Left lung (tissue), 10 donors: ENCODE results near the gene PRXL2A. TPM values are rescaled to one million over a fixed set of nuclear protein-coding genes. Genes with fewer than 3 reads are reported as not detected.

Experiments used
- ATAC-seq: fragments of 200-7000 bp; cut with Tn5 transposase; one replicate; pipeline ENCODE4 v1.9.1; 2020; ENCODE audit warnings: moderate library complexity
- DNase-seq, 4 donors: peaks; one replicate each; pipeline ENCODE4 v3.0.0-alpha.2; 2013 to 2020
- H3K27ac ChIP-seq, 2 donors: fragments of 200-600 bp; sonication (generic) in 1 of 2; one replicate each; pipeline versions ENCODE4 v1.5.0 to v1.8.0; 2020 to 2021
- H3K27me3 ChIP-seq, 2 donors: fragments of 200-600 bp; sonication (generic) in 1 of 2; one replicate each; pipeline versions ENCODE4 v1.5.0 to v1.8.0; 2020 to 2021
- H3K36me3 ChIP-seq, 2 donors: fragments of 200-600 bp; sonication (generic) in 1 of 2; one replicate each; pipeline versions ENCODE4 v1.5.0 to v1.8.0; 2020 to 2021
- H3K4me1 ChIP-seq, 2 donors: fragments of 200-600 bp; one replicate each; pipeline ENCODE4 v1.8.0; 2021
- H3K4me3 ChIP-seq, 2 donors: fragments of 200-600 bp; sonication (generic) in 1 of 2; one replicate each; pipeline versions ENCODE4 v1.5.0 to v1.8.0; 2020 to 2021; ENCODE audit warnings: mild to moderate bottlenecking in 1 of 2
- H3K9me3 ChIP-seq, 2 donors: fragments of 200-600 bp; sonication (generic) in 1 of 2; one replicate each; pipeline versions ENCODE4 v1.5.0 to v1.8.0; 2020 to 2021
- intact Hi-C, 2 donors: fragments of 100-400 bp; cut with DNase I; formaldehyde crosslinking; loops; one replicate each; pipeline versions ENCODE4 v1.11.2 to v1.14.2; 2022
- polyA plus RNA-seq, 6 donors: library from polyadenylated mRNA; unstranded; fragments of 120-200 nt; gene quantifications; one replicate each; pipeline ENCODE4 v1.2.1, GENCODE V29; 2013; ENCODE audit not compliant: insufficient read length in 6 of 6
- total RNA-seq, 2 donors: library from RNA; stranded (reverse); fragmentation: NEBNext Ultra II Directional; extraction: Animal tissue kit (Norgen Biotek cat#: 25700); gene quantifications; one replicate each; pipeline ENCODE4 v1.2.1, GENCODE V29; 2021
- TF ChIP-seq, protein P1 (sequence below), 2 donors: fragments of 200-600 bp; sonication (generic) in 1 of 2; IDR thresholded peaks; one replicate each; pipeline versions ENCODE4 v1.5.0 to v1.8.0; 2021; ENCODE audit warnings: antibody characterized with exemption in 2 of 2
- donor health status: DM: no; HTN: yes; CAD: no.
- donor health status: DM: no; HTN: no; CAD: no.

Gene PRXL2A
- total and polyA plus RNA-seq, 8 donors = 46.2 to 96.9 (median 90.7) TPM

DNA sequence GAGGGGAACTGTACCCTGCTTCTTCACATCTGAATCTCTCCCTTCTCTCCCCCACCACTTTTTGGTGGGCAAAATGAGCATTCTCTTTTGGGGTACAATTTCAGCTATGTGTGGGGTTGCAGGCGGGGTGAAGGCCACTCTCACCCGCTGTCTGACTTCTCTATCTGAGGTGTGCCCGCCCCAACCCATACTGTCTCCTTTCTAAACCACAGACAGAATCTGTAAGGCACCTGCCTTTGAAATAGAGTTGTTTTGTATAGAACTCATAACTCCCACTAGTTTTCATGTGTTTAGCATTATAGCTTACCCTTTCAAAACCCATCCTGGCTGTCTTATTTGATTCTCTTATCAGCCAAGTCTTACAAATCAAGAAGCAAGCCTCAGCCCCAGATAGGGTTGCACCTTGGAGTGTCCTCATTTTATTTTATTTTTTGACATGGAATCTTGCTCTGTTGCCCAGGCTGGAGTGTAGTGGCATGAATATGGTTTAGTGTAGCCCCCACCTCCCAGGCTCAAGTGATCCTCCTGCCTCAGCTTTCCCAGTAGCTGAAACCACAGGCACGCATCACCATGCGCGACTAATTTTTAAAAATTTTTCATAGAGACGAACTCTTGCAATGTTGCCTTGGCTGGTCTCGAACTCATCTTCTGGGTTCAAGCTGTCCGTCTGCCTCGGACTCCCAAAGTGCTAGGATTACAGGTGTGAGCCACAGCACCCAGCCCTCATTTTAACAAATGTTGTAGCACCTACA is 57.7 kb downstream of the PRXL2A start:
- TF ChIP-seq, protein P1, sequence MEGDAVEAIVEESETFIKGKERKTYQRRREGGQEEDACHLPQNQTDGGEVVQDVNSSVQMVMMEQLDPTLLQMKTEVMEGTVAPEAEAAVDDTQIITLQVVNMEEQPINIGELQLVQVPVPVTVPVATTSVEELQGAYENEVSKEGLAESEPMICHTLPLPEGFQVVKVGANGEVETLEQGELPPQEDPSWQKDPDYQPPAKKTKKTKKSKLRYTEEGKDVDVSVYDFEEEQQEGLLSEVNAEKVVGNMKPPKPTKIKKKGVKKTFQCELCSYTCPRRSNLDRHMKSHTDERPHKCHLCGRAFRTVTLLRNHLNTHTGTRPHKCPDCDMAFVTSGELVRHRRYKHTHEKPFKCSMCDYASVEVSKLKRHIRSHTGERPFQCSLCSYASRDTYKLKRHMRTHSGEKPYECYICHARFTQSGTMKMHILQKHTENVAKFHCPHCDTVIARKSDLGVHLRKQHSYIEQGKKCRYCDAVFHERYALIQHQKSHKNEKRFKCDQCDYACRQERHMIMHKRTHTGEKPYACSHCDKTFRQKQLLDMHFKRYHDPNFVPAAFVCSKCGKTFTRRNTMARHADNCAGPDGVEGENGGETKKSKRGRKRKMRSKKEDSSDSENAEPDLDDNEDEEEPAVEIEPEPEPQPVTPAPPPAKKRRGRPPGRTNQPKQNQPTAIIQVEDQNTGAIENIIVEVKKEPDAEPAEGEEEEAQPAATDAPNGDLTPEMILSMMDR (IDR thresholded peaks at IDR 0.05) = no peak
- DNase-seq (no peak), ATAC-seq (no peak)
- Histone ChIP-seq H3K27me3 (no peaks in the 10 kb centered on the region), H3K4me1 (peaks cover 74 to 100% of the 10 kb centered on the region in 2 donors), H3K36me3 (peaks cover 0 to 26% of the 10 kb centered on the region in 2 donors), H3K9me3 (no peaks in the 10 kb centered on the region), H3K27ac (peak overlapping the region; percentile 71 to 98), H3K4me3 (no peak overlapping the region)
- intact Hi-C loops = no loop called here

DNA sequence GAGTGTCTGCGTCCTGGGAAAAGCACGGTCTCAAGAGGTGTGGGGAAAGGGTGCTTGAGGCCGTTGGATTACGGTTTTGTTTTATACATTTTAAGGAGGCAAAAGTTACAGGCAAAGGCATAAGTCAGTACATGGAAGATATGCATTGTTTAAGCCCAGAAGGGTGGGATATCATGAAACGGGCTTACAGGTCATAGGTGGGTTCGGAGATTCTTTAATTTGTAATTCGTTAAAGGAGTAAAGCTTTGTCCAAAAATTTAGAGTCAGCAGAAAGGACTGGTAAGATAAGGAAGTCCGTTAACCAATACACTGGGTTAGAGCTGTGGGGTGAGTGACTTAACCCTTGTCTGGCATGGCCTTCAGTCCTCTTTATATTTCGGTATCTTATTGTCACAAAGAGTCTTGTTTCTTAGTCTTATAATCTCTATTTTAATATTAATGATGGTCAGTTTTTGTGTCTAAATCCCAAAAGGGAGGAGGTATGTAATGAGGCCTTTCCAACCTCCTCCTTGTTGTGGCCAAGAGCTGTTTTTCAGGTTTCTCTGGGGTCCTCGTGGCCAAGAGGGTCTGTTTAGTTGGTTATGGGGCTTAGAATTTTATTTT is 58.5 kb downstream of the PRXL2A start:
- Histone ChIP-seq H3K27me3 (no peaks in the 10 kb centered on the region), H3K4me1 (peaks cover 71 to 100% of the 10 kb centered on the region in 2 donors), H3K4me3 (no peak overlapping the region), H3K27ac (peak overlapping the region; percentile 71 to 98), H3K36me3 (peaks cover 0 to 31% of the 10 kb centered on the region in 2 donors), H3K9me3 (no peaks in the 10 kb centered on the region)
- DNase-seq (no peak), ATAC-seq (no peak)
- TF ChIP-seq, protein P1 (IDR thresholded peaks at IDR 0.05) = no peak
- intact Hi-C loops = no loop called here

DNA sequence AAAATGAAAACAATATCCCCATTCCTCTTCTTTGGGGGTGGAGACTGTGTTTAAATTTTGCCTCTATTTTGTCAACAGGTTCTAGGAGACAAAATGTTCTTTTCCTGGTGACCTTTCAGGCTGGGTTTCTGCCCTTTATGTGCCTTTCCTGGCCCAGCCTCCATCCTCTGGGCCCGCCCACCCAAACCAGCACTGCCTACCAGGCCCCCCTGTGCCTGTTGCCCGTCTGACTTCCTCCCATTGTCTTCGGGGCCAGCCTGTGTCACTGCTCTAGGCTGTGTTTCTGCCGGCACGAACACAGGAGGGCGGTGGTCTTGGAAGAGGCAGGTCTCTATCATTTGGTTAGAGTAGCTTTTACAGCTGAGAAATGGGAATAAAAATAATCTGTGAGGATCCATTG is 59.7 kb downstream of the PRXL2A start:
- TF ChIP-seq, protein P1 (IDR thresholded peaks at IDR 0.05) = peak in 1 of 2 donors; percentile 20
- no peaks in the 10 kb centered on the region for H3K9me3 ChIP-seq
- peak; percentile 46 for ATAC-seq
- H3K27ac ChIP-seq = peak overlapping the region; percentile 71 to 98
- H3K4me1 ChIP-seq = peaks cover 65 to 100% of the 10 kb centered on the region in 2 donors
- DNase-seq = peak in 3 of 4 donors; percentile 35 to 83 (median 66)
- intact Hi-C loops = no loop called here
- H3K4me3 ChIP-seq = peak overlapping the region in 1 of 2 donors; percentile 13
- H3K36me3 ChIP-seq = peaks cover 0 to 35% of the 10 kb centered on the region in 2 donors
- no peaks in the 10 kb centered on the region for H3K27me3 ChIP-seq

DNA sequence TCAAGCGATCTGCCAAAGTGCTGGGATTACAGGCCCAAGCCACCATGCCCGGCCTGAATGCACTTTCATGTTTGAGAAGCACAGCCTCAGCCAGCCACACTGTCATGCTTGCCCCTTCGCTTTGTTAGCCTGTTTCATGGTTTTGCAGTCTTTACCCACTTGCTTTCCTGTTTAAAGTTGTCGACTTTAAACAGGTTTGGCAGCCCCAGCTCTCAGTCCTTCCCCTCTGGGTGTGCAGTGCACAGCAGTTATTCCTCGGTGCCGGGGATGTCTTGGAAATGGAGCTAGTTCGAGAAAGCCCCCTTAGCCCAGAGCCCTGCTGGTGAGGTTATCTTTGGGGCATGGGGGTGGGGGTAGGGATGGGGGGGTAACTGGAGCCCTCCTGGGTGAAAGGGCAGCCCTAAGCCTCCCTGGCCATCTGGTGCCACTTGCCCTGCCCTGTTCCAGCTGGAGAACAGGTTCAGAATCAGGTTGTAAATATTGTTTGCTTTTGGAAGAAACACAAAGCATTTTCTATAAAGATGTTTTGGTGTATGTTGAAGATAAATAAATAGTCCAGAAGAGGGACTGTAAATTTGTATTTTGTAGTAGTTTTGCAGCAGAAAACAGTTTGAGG is 60.6 kb downstream of the PRXL2A start:
- Histone ChIP-seq H3K4me1 (peaks cover 60 to 100% of the 10 kb centered on the region in 2 donors), H3K9me3 (no peaks in the 10 kb centered on the region), H3K27me3 (no peaks in the 10 kb centered on the region), H3K36me3 (peaks cover 0 to 44% of the 10 kb centered on the region in 2 donors), H3K4me3 (peak overlapping the region in 1 of 2 donors; percentile 13), H3K27ac (peak overlapping the region; percentile 71 to 98)
- intact Hi-C loops = no loop called here
- peak in 1 of 4 donors; percentile 63 for DNase-seq
- peak; percentile 6 for ATAC-seq
- TF ChIP-seq, protein P1 (IDR thresholded peaks at IDR 0.05) = no peak

DNA sequence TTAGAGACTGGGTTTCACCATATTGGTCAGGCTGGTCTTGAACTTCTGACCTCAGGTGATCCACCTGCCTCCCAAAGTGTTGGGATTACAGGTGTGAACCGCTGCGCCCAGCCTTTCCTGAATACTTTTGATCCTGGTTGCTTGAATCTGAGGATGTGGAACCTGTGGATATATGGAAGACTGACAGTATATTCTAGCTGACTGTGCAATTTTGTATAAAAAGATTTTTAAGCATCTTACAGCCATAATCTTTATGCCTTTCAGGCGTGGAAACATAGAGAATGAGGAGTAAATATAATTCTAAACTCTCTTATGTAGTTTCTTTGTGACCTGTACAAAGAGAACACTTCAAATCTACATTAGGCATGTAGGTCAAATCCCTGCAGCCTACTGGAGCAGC is 61.9 kb downstream of the PRXL2A start:
- H3K27me3 ChIP-seq = no peaks in the 10 kb centered on the region
- DNase-seq (no peak), ATAC-seq (no peak)
- H3K36me3 ChIP-seq = peaks cover 0 to 45% of the 10 kb centered on the region in 2 donors
- intact Hi-C loops = no loop called here
- H3K9me3 ChIP-seq = no peaks in the 10 kb centered on the region
- H3K4me3 ChIP-seq = no peak overlapping the region
- peaks cover 59 to 100% of the 10 kb centered on the region in 2 donors for H3K4me1 ChIP-seq
- TF ChIP-seq, protein P1 (IDR thresholded peaks at IDR 0.05) = no peak
- peak overlapping the region; percentile 47 to 98 for H3K27ac ChIP-seq
